T-helper 9 cell (primary cell): ENCODE measurements around the gene ATG7.
"Not testable (repeated sequence)": the region's sequence is repeated elsewhere in the genome, so short reads cannot be mapped to it uniquely, and the experiment has no call there.

Experiments
- DNase-seq: peaks from one replicate; pipeline ENCODE4 v3.0.0-alpha.2; 2020

Gene ATG7

GRCh38 chr3:11477407-11477911, 205.3 kb downstream of the ATG7 start:
- DNase-seq: no peak

GRCh38 chr3:11478167-11478566, 206.0 kb downstream of the ATG7 start:
- DNase-seq: no peak

GRCh38 chr3:11479221-11479620, 207.0 kb downstream of the ATG7 start:
- no peak for DNase-seq

DNA sequence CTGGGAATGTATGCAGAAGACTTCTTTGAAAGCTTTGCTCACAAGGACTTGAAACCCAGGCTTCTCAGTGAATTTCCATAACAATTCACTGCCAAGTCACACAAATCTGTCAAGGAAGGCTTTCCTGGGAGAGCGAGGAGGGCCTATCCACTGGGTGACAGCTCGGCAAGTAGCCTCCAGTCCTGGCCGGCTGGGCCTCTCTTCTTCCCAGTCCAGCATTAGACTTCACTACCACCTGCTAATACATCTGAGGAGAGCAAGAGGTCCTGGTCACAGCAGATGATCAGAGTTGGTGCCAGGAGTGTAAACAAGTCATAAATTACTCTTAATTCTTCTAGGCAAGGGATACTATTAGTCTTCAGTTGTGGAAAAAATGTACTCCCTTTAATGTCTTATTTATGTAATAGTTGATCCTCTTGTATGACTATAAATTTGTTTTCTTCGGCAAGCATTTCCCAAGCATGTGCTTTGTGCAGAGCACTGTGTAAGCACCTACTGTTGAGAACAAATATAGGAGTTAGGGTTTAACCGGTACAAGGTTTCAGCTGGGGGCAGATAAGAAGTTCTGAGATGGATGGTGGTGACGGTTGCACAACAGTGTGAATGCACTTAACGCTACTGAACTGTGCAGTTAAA, 208.6 kb downstream of the ATG7 start:
- DNase-seq: no peak

GRCh38 chr3:11481556-11481955, 209.4 kb downstream of the ATG7 start:
- DNase-seq: no peak

DNA sequence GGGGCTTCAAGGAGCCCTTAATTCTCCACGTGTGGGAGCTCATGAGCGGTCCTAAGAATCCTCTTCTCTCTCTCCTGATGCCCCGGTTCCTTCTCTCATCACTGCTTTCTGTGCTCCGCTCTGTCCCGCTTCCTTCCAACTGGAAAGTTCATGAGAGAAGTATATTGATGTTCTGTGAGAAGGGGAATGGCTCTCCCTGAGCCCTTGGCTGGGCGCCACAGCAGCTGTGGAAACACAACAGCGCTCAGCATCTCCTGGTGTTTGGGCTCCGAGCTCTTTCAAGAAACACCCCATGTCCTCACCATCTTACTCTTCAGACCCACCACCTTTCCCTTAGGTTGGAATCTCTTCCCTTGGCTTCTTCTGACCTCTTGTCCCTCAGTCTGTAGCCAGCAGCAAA, 209.8 kb downstream of the ATG7 start:
- DNase-seq: no peak

DNA sequence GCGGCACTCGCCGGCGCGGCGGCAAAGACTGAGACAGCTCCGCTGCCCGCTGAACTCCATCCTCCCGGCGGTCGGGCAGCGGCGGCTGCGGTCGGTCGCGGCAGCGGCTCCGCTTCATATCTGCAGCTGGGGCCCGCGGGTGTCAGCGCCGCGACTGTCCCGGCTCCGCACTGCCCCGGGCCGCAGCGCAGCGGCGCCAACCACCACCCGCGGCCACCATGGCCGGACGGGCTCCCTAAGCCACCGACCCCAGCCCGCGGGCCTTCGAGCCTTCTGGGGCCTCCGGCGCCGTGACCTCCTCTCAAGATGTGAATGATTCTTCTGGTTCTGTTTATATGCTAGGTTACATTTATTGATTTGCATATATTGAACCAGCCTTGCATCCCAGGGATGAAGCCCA, 216.2 kb downstream of the ATG7 start:
- not testable (repeated sequence) for DNase-seq

GRCh38 chr3:11494131-11494916, 222.1 kb downstream of the ATG7 start:
- no peak for DNase-seq

GRCh38 chr3:11495948-11496557, 223.9 kb downstream of the ATG7 start:
- no peak for DNase-seq

DNA sequence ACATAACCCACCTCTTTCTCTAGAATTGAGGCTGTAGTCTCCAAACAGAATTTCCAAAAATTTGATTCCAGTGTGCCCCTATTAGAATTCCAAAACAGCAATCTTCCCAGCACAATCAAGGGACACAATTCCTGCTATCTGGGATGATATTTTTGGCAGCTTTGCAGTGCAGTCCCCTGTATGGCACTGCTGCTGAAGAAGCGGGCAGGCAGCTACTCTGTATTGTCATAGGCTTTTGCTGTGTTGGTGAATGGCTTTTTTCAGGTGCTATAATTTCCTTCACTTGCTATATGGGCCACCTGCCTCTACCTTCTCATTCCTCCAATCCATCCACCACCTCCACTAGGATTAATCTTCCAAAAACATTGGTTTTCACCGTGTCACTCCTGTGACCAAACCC, 226.0 kb downstream of the ATG7 start:
- no peak for DNase-seq

- no peak for DNase-seq
Measured at GRCh38 chr3:11498646-11499045, 226.4 kb downstream of the ATG7 start.

GRCh38 chr3:11499144-11499543, 226.9 kb downstream of the ATG7 start:
- DNase-seq: no peak

- not testable (repeated sequence) for DNase-seq
Measured at GRCh38 chr3:11502413-11502812, 230.2 kb downstream of the ATG7 start.

GRCh38 chr3:11507719-11508118, 235.5 kb downstream of the ATG7 start:
- DNase-seq: no peak

DNA sequence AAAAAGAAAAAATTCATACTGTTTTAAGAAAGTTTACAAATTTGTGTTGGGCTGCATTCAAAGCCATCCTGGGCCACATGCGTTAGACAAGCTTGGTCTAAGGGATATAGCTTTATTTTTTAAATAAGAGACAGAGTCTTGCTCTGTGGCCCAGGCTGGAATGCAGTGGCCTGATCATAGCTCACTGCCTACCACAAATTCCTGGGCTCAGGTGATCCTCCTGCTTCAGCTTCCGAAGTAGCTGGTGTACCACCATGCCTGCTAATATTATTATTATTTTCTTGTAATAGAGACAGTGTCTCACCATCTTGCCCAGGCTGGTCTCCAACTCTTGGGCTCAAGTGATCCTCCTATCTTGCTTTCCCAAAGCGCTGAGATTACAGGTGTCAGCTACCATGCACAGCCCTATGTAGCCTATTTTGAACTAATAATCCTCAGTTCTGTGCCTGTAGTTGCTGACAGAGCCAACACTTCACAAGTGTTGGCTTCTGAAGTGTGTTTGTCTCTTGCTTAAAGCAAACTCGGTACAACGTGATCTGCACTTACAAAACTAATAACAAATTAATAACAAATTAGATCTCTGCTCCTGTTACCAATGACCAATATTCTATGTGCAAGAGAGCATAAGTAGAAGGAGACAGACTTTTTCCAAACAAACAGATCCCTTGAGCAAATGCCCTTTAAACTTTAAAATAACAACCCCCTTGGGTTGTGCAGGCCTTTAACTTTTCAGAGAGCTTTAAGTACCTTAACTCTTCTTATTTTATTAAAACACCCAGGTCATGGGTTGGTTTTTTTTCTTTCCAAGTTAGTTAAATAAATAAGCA, 236.4 kb downstream of the ATG7 start:
- DNase-seq: no peak

DNA sequence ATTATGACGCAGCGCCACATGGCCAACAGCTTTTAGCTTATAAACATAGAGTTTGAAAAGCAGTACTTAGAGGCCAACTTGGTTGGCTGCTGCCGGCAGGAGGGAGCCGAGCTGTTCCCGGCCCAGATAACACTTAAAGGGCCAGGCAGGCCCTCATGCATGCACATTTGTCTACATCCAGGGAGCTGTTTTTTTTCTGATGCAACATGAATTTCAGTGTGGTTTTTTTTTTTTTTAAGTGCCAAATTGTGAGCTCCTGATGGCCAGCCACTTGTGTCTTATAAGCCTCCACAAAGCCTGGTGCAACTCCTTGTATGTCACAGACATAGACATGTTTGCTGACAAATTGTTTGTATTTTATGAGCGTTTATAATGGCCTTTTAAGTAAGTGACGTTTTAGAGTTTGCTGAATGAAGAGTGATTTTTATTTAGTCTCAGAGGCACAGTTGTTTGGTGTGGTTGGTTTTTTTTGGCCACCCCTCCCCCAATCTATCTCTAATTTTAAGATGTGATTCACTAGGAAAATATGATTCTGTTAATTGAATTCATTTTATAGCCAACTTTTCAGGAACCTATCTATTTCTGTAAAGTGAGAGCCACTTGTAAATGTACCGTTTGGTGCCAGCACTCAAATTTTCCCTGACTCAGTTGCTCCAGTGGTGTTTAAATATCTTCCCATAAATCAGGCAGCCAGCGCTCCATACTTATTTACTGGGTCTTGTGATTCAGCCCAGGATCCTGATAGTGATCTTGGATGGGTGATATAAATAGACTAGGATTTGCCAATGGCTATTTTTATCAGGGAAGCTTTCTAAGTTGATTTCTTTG, 237.2 kb downstream of the ATG7 start:
- DNase-seq: no peak

DNA sequence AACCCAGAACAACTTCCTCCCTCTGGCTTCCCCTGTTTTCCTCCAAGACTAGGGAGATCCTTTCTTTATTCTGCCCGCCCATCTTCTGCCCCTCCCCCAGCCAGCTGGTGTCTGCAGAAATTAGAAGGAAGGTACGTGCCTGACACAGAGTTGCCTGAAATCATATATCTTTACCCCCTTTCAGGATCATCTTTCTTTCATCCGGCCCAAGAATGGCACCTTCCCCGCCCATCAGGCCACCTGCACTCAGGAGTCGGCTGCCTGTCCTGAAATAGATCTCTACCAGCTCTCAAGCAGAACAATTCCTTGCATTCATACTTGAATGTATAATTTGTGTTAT, 237.8 kb downstream of the ATG7 start:
- no peak for DNase-seq

DNA sequence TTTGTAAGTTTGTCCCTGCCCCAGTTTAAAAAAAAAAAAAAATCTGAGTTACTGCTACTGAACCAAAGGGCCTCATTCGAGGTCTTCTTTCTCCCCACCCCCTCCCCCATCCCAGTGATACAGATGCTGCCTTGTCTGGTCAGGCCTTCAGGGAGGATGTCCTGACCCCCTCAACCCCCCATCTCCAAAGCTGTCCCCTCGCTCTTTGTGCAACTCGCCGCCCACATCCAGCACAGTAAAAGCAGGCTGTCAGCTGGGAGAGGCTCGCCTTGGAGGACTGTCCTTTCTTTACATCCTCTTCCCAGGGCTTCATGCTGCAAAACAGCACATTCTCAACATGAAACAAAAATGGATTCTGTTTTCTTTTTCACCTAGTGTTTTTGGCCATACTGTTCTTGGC, 238.2 kb downstream of the ATG7 start:
- DNase-seq: no peak

DNA sequence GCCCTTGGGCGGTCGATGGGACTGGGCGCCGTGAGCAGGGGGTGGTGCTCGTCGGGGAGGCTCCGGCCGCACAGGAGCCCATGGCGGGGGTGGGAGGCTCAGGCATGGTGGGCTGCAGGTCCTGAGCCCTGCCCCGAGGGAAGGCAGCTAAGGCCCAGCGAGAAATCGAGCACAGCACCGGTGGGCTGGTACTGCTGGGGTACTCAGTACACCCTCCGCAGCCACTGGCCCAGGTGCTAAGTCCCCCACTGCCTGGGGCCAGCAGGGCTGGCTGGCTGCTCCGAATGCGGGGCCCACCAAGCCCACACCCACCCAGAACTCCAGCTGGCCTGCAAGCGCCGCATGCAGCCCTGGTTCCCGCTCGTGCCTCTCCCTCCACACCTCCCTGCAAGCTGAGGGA, 239.4 kb downstream of the ATG7 start:
- DNase-seq: not testable (repeated sequence)

DNA sequence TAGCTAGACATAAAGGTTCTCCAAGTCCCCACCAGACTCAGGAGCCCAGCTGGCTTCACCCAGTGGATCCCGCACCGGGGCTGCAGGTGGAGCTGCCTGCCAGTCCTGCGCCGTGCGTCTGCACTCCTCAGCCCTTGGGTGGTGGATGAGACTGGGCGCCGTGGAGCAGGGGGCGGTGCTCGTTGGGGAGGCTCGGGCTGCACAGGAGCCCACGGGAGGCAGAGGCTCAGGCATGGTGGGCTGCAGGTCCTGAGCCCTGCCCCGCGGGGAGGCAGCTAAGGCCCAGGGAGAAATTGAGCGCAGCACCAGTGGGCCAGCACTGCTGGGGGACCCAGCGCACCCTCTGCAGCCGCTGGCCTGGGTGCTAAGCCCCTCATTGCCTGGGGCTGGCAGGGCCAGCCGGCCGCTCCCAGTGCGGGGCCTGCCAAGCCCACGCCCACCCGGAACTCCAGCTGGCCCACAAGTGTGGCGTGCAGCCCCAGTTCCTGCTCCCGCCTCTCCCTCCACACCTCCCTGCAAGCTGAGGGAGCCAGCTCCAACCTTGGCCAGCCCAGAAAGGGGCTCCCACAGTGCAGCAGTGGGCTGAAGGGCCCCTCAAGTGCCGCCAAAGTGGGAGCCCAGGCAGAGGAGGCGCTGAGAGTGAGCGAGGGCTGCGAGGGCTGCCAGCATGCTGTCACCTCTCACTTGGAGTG, 241.1 kb downstream of the ATG7 start:
- DNase-seq: not testable (repeated sequence)

- no peak for DNase-seq
Measured at GRCh38 chr3:11513817-11514135, 241.6 kb downstream of the ATG7 start.
